Neural cell (in vitro differentiated cells): ENCODE results near the gene RAB3IL1. TPM values are rescaled to one million over a fixed set of nuclear protein-coding genes. Genes with fewer than 3 reads are reported as not detected.

Experiments used
- H2AFZ ChIP-seq: fragments of 200-600, 300-800 bp; sonication (generic), shearing (Covaris generic); 2 replicates; pipeline ENCODE4 v1.6.0; 2014; ENCODE audit warnings: low read depth, mild to moderate bottlenecking, antibody characterized with exemption, low read length, moderate library complexity
- H3F3A ChIP-seq: fragments of 200-600 bp; shearing (Covaris generic); 2 replicates; pipeline ENCODE4 v1.6.1; 2016; ENCODE audit warnings: mild to moderate bottlenecking, moderate library complexity, mixed read lengths, antibody characterized with exemption, low read length; ENCODE audit not compliant: insufficient read depth, poor library complexity, severe bottlenecking
- H3K27ac ChIP-seq: fragments of 200-600, 300-800 bp; sonication (generic), shearing (Covaris generic); 2 replicates; pipeline ENCODE4 v1.5.1; 2014; ENCODE audit warnings: mild to moderate bottlenecking, low read length, moderate library complexity
- H3K27me3 ChIP-seq: fragments of 300-800, 200-600 bp; sonication (generic), shearing (Covaris generic); 2 replicates; pipeline ENCODE4 v1.6.0; 2014; ENCODE audit warnings: mild to moderate bottlenecking, low read depth, low read length, moderate library complexity; ENCODE audit not compliant: insufficient read depth
- H3K36me3 ChIP-seq: fragments of 300-800, 200-600 bp; sonication (generic), shearing (Covaris generic); 2 replicates; pipeline ENCODE4 v1.5.1; 2014; ENCODE audit warnings: mild to moderate bottlenecking, antibody characterized with exemption, low read length, moderate library complexity; ENCODE audit not compliant: insufficient read depth
- H3K4me2 ChIP-seq: fragments of 300-800, 200-600 bp; sonication (generic), shearing (Covaris generic); 2 replicates; pipeline ENCODE4 v1.6.0; 2014; ENCODE audit warnings: mild to moderate bottlenecking, low read length
- H3K4me3 ChIP-seq: fragments of 300-800, 200-600 bp; sonication (generic), shearing (Covaris generic); 2 replicates; pipeline ENCODE4 v1.5.1; 2014; ENCODE audit warnings: mild to moderate bottlenecking, low read length, moderate library complexity
- H3K79me2 ChIP-seq: fragments of 200-600 bp; shearing (Covaris generic); replicated peaks from 2 replicates; pipeline ENCODE4 v1.6.0; 2014; ENCODE audit warnings: mild to moderate bottlenecking, low read length, moderate library complexity; ENCODE audit not compliant: insufficient read depth
- H3K9ac ChIP-seq: fragments of 300-800, 200-600 bp; sonication (generic), shearing (Covaris generic); 2 replicates; pipeline ENCODE4 v1.6.1; 2016; ENCODE audit warnings: mild to moderate bottlenecking, low read length, mixed read lengths
- H3K9me2 ChIP-seq: fragments of 200-600 bp; shearing (Covaris generic); 2 replicates; pipeline ENCODE4 v1.6.1; 2016; ENCODE audit warnings: mild to moderate bottlenecking, low read length, mixed read lengths; ENCODE audit not compliant: insufficient read depth
- H3K9me3 ChIP-seq: fragments of 200-600, 300-800 bp; sonication (generic), shearing (Covaris generic); 2 replicates; pipeline ENCODE4 v1.6.1; 2016; ENCODE audit warnings: mild to moderate bottlenecking, mixed run types, low read length, moderate library complexity, mixed read lengths
- H4K20me1 ChIP-seq: fragments of 200-600 bp; shearing (Covaris generic); 2 replicates; pipeline ENCODE4 v1.6.1; 2016; ENCODE audit warnings: mild to moderate bottlenecking, mixed run types; ENCODE audit not compliant: insufficient read depth
- EP300 ChIP-seq: fragments of 450-650 bp; conservative IDR thresholded peaks from 2 replicates; pipeline ENCODE4 v1.6.1; 2014; ENCODE audit warnings: antibody characterized with exemption, mild to moderate bottlenecking, moderate library complexity; ENCODE audit not compliant: poor library complexity, severe bottlenecking
- EZH2 ChIP-seq: fragments of 200-600, 300-800 bp; shearing (Covaris generic), sonication (generic); IDR thresholded peaks from 2 replicates; pipeline ENCODE4 v1.6.1; 2014; ENCODE audit warnings: antibody characterized with exemption, low read length, borderline replicate concordance, mild to moderate bottlenecking; ENCODE audit not compliant: insufficient read depth, poor library complexity, severe bottlenecking
- MXI1 ChIP-seq: fragments of 450-650 bp; conservative IDR thresholded peaks from 2 replicates; pipeline ENCODE4 v1.6.1; 2014; ENCODE audit warnings: antibody characterized with exemption, mild to moderate bottlenecking; ENCODE audit not compliant: poor library complexity, severe bottlenecking
- POLR2AphosphoS5 ChIP-seq: IDR thresholded peaks from 2 replicates; pipeline ENCODE4 v1.6.1; 2012
- RAD21 ChIP-seq: fragments of 450-650 bp; conservative IDR thresholded peaks from 2 replicates; pipeline ENCODE4 v1.6.1; 2014; ENCODE audit warnings: antibody characterized with exemption, mild to moderate bottlenecking, moderate library complexity
- REST ChIP-seq: IDR thresholded peaks from 2 replicates; pipeline ENCODE4 v1.6.1; 2012; ENCODE audit warnings: borderline replicate concordance
- SMC3 ChIP-seq: fragments of 450-650 bp; conservative IDR thresholded peaks from 2 replicates; pipeline ENCODE4 v1.6.1; 2014; ENCODE audit warnings: antibody characterized with exemption, mild to moderate bottlenecking, moderate library complexity; ENCODE audit not compliant: poor library complexity
- TAF1 ChIP-seq: IDR thresholded peaks from 2 replicates; pipeline ENCODE4 v1.6.1; 2012; ENCODE audit warnings: low read depth
- polyA plus RNA-seq: library from polyadenylated mRNA; depleted of rRNA; stranded (reverse); fragments of >200 nt; gene quantifications from 2 replicates; pipeline ENCODE4 v1.2.3, GENCODE V29; 2014
- TF ChIP-seq, protein P1 (sequence below): fragments of 450-650 bp; IDR thresholded peaks from 2 replicates; pipeline ENCODE4 v1.5.1; 2014; ENCODE audit warnings: antibody characterized with exemption, mild to moderate bottlenecking, moderate library complexity; ENCODE audit not compliant: poor library complexity, severe bottlenecking

The RAB3IL1 gene
- polyA plus RNA-seq, 1 donor from 2014 or later, result 1.6 TPM

GRCh38 chr11:61908730-61909316, 8.5 kb downstream of the RAB3IL1 start:
- H3K9me2 ChIP-seq, result no peaks in the 10 kb centered on the region
- H3K79me2 ChIP-seq, result no peaks in the 10 kb centered on the region
- no peak overlapping the region for H3K4me2 ChIP-seq
- no peaks in the 10 kb centered on the region for H4K20me1 ChIP-seq
- TF ChIP-seq EZH2 (no peak), POLR2AphosphoS5 (no peak), MXI1 (no peak), TAF1 (no peak), RAD21 (no peak), EP300 (no peak), SMC3 (no peak), REST (no peak)
- TF ChIP-seq, protein P1, sequence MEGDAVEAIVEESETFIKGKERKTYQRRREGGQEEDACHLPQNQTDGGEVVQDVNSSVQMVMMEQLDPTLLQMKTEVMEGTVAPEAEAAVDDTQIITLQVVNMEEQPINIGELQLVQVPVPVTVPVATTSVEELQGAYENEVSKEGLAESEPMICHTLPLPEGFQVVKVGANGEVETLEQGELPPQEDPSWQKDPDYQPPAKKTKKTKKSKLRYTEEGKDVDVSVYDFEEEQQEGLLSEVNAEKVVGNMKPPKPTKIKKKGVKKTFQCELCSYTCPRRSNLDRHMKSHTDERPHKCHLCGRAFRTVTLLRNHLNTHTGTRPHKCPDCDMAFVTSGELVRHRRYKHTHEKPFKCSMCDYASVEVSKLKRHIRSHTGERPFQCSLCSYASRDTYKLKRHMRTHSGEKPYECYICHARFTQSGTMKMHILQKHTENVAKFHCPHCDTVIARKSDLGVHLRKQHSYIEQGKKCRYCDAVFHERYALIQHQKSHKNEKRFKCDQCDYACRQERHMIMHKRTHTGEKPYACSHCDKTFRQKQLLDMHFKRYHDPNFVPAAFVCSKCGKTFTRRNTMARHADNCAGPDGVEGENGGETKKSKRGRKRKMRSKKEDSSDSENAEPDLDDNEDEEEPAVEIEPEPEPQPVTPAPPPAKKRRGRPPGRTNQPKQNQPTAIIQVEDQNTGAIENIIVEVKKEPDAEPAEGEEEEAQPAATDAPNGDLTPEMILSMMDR, result no peak
- H2AFZ ChIP-seq, result no peak overlapping the region
- no peaks in the 10 kb centered on the region for H3F3A ChIP-seq
- no peaks in the 10 kb centered on the region for H3K9me3 ChIP-seq
- no peaks in the 10 kb centered on the region for H3K27me3 ChIP-seq
- H3K9ac ChIP-seq, result no peak overlapping the region
- no peaks in the 10 kb centered on the region for H3K36me3 ChIP-seq
- H3K4me3 ChIP-seq, result no peak overlapping the region
- no peak overlapping the region for H3K27ac ChIP-seq

DNA sequence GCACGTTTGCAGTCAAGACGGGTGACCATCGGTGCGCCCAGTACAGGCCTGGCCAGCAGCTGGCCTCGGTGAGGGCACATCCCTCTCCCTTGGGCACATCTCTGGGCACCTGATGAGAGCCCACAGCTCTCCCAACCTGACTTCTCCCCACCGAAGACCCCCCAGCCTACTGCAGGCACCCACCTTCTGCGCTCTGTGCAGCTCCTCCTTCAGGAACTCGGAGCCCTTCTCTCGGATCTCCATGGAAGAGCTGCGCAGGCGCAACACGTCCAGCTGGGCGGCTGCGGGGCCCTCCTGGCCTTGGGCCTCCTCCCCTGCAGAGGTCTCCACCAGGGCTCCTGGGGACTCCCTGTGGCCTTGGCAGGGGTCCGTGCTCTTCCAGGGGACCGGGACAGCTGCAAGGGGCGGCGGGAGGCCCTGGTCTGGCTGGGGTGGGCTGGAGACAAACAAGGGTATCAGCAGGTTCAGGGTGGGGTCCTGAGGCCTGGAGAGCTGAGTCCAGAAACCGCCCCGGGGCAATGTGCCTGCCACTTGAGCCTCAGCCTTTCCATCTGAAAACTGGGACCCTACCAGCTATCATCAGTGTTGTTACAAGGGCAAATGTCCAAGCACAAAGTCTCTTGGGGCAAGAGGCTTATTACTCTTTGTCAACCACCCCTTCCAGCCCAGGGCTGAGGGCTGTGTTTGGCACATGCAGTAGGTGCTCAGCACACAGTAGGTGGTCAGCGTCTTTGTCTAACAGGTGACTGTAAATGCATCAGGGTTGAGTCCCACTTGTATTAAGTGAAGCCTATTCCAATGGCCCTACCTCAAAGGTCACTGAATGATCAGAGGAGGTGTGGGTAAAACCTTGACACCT, 9.3 kb downstream of the RAB3IL1 start:
- no peaks in the 10 kb centered on the region for H3K9me3 ChIP-seq
- no peak overlapping the region for H3K4me3 ChIP-seq
- H3K9me2 ChIP-seq, result no peaks in the 10 kb centered on the region
- no peaks in the 10 kb centered on the region for H3F3A ChIP-seq
- no peaks in the 10 kb centered on the region for H3K36me3 ChIP-seq
- H4K20me1 ChIP-seq, result no peaks in the 10 kb centered on the region
- H3K79me2 ChIP-seq, result no peaks in the 10 kb centered on the region
- no peaks in the 10 kb centered on the region for H3K27me3 ChIP-seq
- no peak for TF ChIP-seq TAF1
- TF ChIP-seq, protein P1, result no peak
- no peak for TF ChIP-seq REST
- no peak for TF ChIP-seq SMC3
- TF ChIP-seq EP300, result no peak
- no peak for TF ChIP-seq RAD21
- TF ChIP-seq MXI1, result no peak
- no peak for TF ChIP-seq POLR2AphosphoS5
- no peak for TF ChIP-seq EZH2
- no peak overlapping the region for H3K4me2 ChIP-seq
- no peak overlapping the region for H3K9ac ChIP-seq
- no peak overlapping the region for H2AFZ ChIP-seq
- no peak overlapping the region for H3K27ac ChIP-seq
